Stomach (tissue), 4 donors: ENCODE results near the gene ZNRF3.

Experiments used
- EP300 ChIP-seq: sonication (generic); formaldehyde crosslinking; IDR thresholded peaks from one replicate; pipeline ENCODE4 v1.6.1; 2017; ENCODE audit warnings: antibody characterized with exemption
- POLR2A ChIP-seq, 4 donors: fragments of 450-650 bp; IDR thresholded peaks; one replicate each; pipeline ENCODE4 v1.6.1; 2016; ENCODE audit warnings: antibody characterized with exemption in 4 of 4, control low read depth in 2 of 4, mild to moderate bottlenecking in 1 of 4, moderate library complexity in 1 of 4
- TF ChIP-seq, protein P1 (sequence below), 7 experiments: fragments of 450-650 bp in 4 of 7; fragments of 200-600 bp in 3 of 7; sonication (generic) in 3 of 7; IDR thresholded peaks; one replicate each; pipeline ENCODE4 v1.5.1; 2016 to 2019; ENCODE audit warnings: antibody characterized with exemption in 7 of 7, control low read depth in 2 of 7, mild to moderate bottlenecking in 1 of 7

DNA sequence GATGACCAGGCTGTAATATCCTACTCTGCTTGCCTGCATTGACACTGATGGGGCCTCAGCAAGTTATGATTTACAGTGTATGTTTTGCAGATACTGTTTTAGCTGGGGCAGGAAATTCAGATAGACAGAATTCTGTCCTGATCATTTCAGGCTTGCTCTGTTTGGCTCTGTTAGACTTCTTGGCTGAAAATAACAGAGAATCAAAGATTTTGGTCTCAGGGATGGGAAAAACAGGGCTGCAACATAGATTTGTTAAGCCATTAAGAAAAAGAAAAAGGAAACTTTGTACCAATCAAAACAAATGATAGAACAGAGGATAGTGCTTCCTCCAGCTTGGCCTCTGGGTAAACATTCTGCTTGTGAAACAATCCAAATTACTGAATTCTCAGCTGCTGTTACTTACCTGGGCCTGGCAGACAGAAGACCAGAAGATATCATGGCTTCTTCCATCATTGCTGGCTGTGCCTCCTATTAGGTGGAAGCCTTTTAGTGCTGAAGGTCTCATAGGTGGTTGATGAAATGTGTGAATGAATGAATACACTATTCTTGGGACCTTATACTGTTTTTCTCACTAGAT, 22.0 kb downstream of the ZNRF3 start:
- no peak for TF ChIP-seq POLR2A (IDR thresholded peaks at IDR 0.05)
- TF ChIP-seq, protein P1, sequence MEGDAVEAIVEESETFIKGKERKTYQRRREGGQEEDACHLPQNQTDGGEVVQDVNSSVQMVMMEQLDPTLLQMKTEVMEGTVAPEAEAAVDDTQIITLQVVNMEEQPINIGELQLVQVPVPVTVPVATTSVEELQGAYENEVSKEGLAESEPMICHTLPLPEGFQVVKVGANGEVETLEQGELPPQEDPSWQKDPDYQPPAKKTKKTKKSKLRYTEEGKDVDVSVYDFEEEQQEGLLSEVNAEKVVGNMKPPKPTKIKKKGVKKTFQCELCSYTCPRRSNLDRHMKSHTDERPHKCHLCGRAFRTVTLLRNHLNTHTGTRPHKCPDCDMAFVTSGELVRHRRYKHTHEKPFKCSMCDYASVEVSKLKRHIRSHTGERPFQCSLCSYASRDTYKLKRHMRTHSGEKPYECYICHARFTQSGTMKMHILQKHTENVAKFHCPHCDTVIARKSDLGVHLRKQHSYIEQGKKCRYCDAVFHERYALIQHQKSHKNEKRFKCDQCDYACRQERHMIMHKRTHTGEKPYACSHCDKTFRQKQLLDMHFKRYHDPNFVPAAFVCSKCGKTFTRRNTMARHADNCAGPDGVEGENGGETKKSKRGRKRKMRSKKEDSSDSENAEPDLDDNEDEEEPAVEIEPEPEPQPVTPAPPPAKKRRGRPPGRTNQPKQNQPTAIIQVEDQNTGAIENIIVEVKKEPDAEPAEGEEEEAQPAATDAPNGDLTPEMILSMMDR (IDR thresholded peaks at IDR 0.05), result no peak
- no peak for TF ChIP-seq EP300
